H1 (cell line): ENCODE measurements around the gene UHRF1. TPM values are rescaled to one million over a fixed set of nuclear protein-coding genes. Genes with fewer than 3 reads are reported as not detected.
"Not testable (repeated sequence)": the region's sequence is repeated elsewhere in the genome, so short reads cannot be mapped to it uniquely, and the experiment has no call there.

Experiments
- CTCF ChIA-PET: fragments of 300-600 bp; sonication (Branson Sonifier 250); formaldehyde crosslinking; loops from one replicate; lab custom pipeline; 2021; ENCODE audit not compliant: partially characterized antibody; lab: Charles Lee
- POLR2A ChIA-PET: fragments of 300-600 bp; sonication (Branson Sonifier 250); formaldehyde crosslinking; loops from one replicate; lab custom pipeline; 2021; ENCODE audit warnings: inconsistent platforms; ENCODE audit not compliant: partially characterized antibody; lab: Charles Lee
- DNase-seq, 2 experiments: peaks; one replicate each; pipeline versions ENCODE4 v3.0.0 to v3.0.0-alpha.2; 2010 to 2022; ENCODE audit warnings: low spot score in 2 of 2, low read depth in 1 of 2, mixed read lengths in 1 of 2
- FAIRE-seq: peaks from 2 replicates; lab custom pipeline; 2011; peaks lifted over from hg19 to GRCh38; lab: Jason Lieb, UNC
- H2AFZ ChIP-seq: 2 replicates; pipeline ENCODE4 v1.8.1; 2012; ENCODE audit warnings: low read length, inconsistent platforms
- H2AK5ac ChIP-seq: 2 replicates; pipeline ENCODE4 v1.6.1; 2013; ENCODE audit warnings: low read depth, low read length
- H2BK120ac ChIP-seq: replicated peaks from 2 replicates; pipeline ENCODE3; 2013; ENCODE audit warnings: low read depth, low read length, inconsistent platforms
- H2BK12ac ChIP-seq: 2 replicates; pipeline ENCODE4 v1.6.1; 2013; ENCODE audit warnings: low read depth, low read length
- H2BK15ac ChIP-seq: 2 replicates; pipeline ENCODE4 v1.6.1; 2013; ENCODE audit warnings: low read length
- H2BK20ac ChIP-seq: 2 replicates; pipeline ENCODE4 v1.6.1; 2013; ENCODE audit warnings: low read length
- H2BK5ac ChIP-seq: 2 replicates; pipeline ENCODE4 v1.6.1; 2013; ENCODE audit warnings: low read depth, low read length
- H3K14ac ChIP-seq: 2 replicates; pipeline ENCODE4 v1.6.1; 2013; ENCODE audit warnings: inconsistent platforms; ENCODE audit not compliant: insufficient read length
- H3K18ac ChIP-seq: 2 replicates; pipeline ENCODE4 v1.6.1; 2013; ENCODE audit warnings: low read length; ENCODE audit errors: extremely low read depth
- H3K23ac ChIP-seq: 2 replicates; pipeline ENCODE4 v1.6.1; 2013; ENCODE audit warnings: inconsistent platforms; ENCODE audit not compliant: insufficient read length
- H3K23me2 ChIP-seq: 2 replicates; pipeline ENCODE4 v1.6.1; 2013; ENCODE audit warnings: low read depth, low read length
- H3K27ac ChIP-seq: 2 replicates; pipeline ENCODE4 v1.6.1; 2011; ENCODE audit warnings: low read depth, low read length, inconsistent platforms
- H3K27me3 ChIP-seq, 4 experiments: replicated peaks in 1 of 4; 1 replicate in 1 of 4; 2 replicates in 3 of 4; pipeline versions ENCODE4 v1.6.1 to v1.8.1; 2011 to 2013; ENCODE audit warnings: low read length in 3 of 4, mild to moderate bottlenecking in 3 of 4, inconsistent platforms in 2 of 4, mixed read lengths in 2 of 4, moderate library complexity in 1 of 4; ENCODE audit not compliant: control insufficient read depth in 3 of 4, insufficient read depth in 3 of 4; ENCODE audit errors: extremely low read depth in 1 of 4
- H3K36me3 ChIP-seq, 4 experiments: 2 replicates each; pipeline versions ENCODE4 v1.6.1 to v1.8.1; 2011 to 2013; ENCODE audit warnings: mild to moderate bottlenecking in 4 of 4, low read length in 3 of 4, moderate library complexity in 2 of 4, control low read depth in 1 of 4, inconsistent platforms in 1 of 4; ENCODE audit not compliant: insufficient read depth in 4 of 4, control insufficient read depth in 2 of 4
- H3K4ac ChIP-seq: replicated peaks from 2 replicates; pipeline ENCODE3; 2013; ENCODE audit warnings: low read length, low read depth, mixed read lengths, inconsistent platforms; ENCODE audit not compliant: insufficient read length
- H3K4me1 ChIP-seq, 4 experiments: replicated peaks in 1 of 4; 1 replicate in 1 of 4; 2 replicates in 3 of 4; pipeline versions ENCODE4 v1.6.1 to v1.8.1; 2011 to 2013; ENCODE audit warnings: low read length in 3 of 4, inconsistent platforms in 2 of 4, mixed read lengths in 1 of 4; ENCODE audit not compliant: insufficient read depth in 4 of 4, control insufficient read depth in 3 of 4
- H3K4me2 ChIP-seq, 2 experiments: 2 replicates each; pipeline versions ENCODE4 v1.6.1 to v1.8.1; 2011 to 2013; ENCODE audit warnings: low read depth in 2 of 2, low read length in 2 of 2, control low read depth in 1 of 2, inconsistent platforms in 1 of 2, mild to moderate bottlenecking in 1 of 2; ENCODE audit not compliant: insufficient read depth in 1 of 2
- H3K4me3 ChIP-seq, 4 experiments: fragments of 200-600, 300-600 bp in 1 of 4; sonication (generic), shearing (Covaris generic), sonication (Bioruptor Twin) in 1 of 4; 2 replicates each; pipeline versions ENCODE4 v1.5.1 to v1.8.1; 2011 to 2016; ENCODE audit warnings: low read length in 4 of 4, low read depth in 3 of 4, control low read depth in 2 of 4, inconsistent platforms in 2 of 4, mild to moderate bottlenecking in 2 of 4, mixed read lengths in 1 of 4, moderate library complexity in 1 of 4; ENCODE audit not compliant: insufficient read depth in 2 of 4; ENCODE audit errors: extremely low read depth in 1 of 4
- H3K56ac ChIP-seq: replicated peaks from 2 replicates; pipeline ENCODE3; 2013; ENCODE audit warnings: low read depth, mild to moderate bottlenecking, mixed read lengths, low read length, inconsistent platforms; ENCODE audit not compliant: insufficient read length
- H3K79me1 ChIP-seq: 2 replicates; pipeline ENCODE4 v1.6.1; 2013; ENCODE audit warnings: low read depth, low read length, control low read depth
- H3K79me2 ChIP-seq, 2 experiments: 2 replicates each; pipeline versions ENCODE4 v1.6.1 to v1.8.1; 2012 to 2013; ENCODE audit warnings: low read length in 2 of 2, mild to moderate bottlenecking in 2 of 2, inconsistent platforms in 1 of 2; ENCODE audit not compliant: insufficient read depth in 2 of 2, control insufficient read depth in 1 of 2
- H3K9ac ChIP-seq, 4 experiments: replicated peaks in 1 of 4; 1 replicate in 1 of 4; 2 replicates in 3 of 4; pipeline versions ENCODE4 v1.6.1 to v1.8.1; 2011 to 2013; ENCODE audit warnings: low read depth in 3 of 4, low read length in 3 of 4, control low read depth in 2 of 4, mild to moderate bottlenecking in 2 of 4, moderate library complexity in 2 of 4, inconsistent platforms in 1 of 4; ENCODE audit errors: extremely low read depth in 1 of 4
- H3K9me3 ChIP-seq, 2 experiments: 2 replicates each; pipeline versions ENCODE4 v1.6.1 to v1.8.1; 2012 to 2013; ENCODE audit warnings: mild to moderate bottlenecking in 2 of 2, moderate library complexity in 2 of 2, control low read depth in 1 of 2, inconsistent platforms in 1 of 2, low read depth in 1 of 2, low read length in 1 of 2, mixed read lengths in 1 of 2; ENCODE audit not compliant: insufficient read depth in 2 of 2
- H4K20me1 ChIP-seq, 2 experiments: replicated peaks in 1 of 2; 2 replicates each; pipeline versions ENCODE3 to v1.8.1; 2011 to 2013; ENCODE audit warnings: inconsistent platforms in 2 of 2, low read length in 2 of 2, mild to moderate bottlenecking in 1 of 2; ENCODE audit not compliant: insufficient read depth in 2 of 2, control insufficient read depth in 1 of 2
- H4K5ac ChIP-seq: 2 replicates; pipeline ENCODE4 v1.6.1; 2013; ENCODE audit warnings: low read length, low read depth, mixed read lengths, inconsistent platforms; ENCODE audit not compliant: insufficient read length
- H4K8ac ChIP-seq: 2 replicates; pipeline ENCODE4 v1.8.0; 2013; ENCODE audit warnings: mild to moderate bottlenecking, moderate library complexity, low read length, inconsistent platforms; ENCODE audit not compliant: insufficient read depth; ENCODE audit errors: extremely low read depth
- H4K91ac ChIP-seq: replicated peaks from 2 replicates; pipeline ENCODE3; 2013; ENCODE audit warnings: low read length, mixed read lengths, inconsistent platforms; ENCODE audit not compliant: insufficient read length
- WGBS, 2 experiments: shearing (Covaris generic) in 1 of 2; methylation state at CpG; one replicate each; pipeline versions ENCODE4 v1.1.6 to v1.1.7; 2013 to 2015; ENCODE audit warnings: low lambda C conversion rate in 2 of 2, mixed read lengths in 2 of 2, inconsistent platforms in 1 of 2, low coverage in 1 of 2, missing lambda C conversion rate in 1 of 2; ENCODE audit not compliant: insufficient replicate concordance in 2 of 2, insufficient coverage in 1 of 2, insufficient read length in 1 of 2; ENCODE audit errors: extremely low coverage in 1 of 2, missing lambda C conversion rate in 1 of 2; 5-methylcytosine and 5-hydroxymethylcytosine counted together
- polyA plus RNA-seq, 7 experiments: library from polyadenylated mRNA; depleted of rRNA in 3 of 7; stranded (reverse) in 5 of 7; unstranded in 2 of 7; fragments of >200 nt in 5 of 7; fragments of 200-250 nt in 2 of 7; gene quantifications; 1 replicate in 5 of 7; 2 replicates in 1 of 7; 4 replicates in 1 of 7; pipeline versions ENCODE4 v1.2.1 to v1.2.3, GENCODE V29; 2011 to 2013; ENCODE audit warnings: missing spikeins in 2 of 7, mixed read lengths in 2 of 7
- total RNA-seq: library from RNA; stranded (reverse); fragmentation: NEBNext Ultra II Directional; extraction: Animal tissue kit (Norgen Biotek cat#: 25700); gene quantifications from 2 replicates; pipeline ENCODE4 v1.2.1, GENCODE V29; 2021

UHRF1 gene
- total and polyA plus RNA-seq, 2 of the 8 experiments (the other 6 are each of a cell fraction or from before 2014, with no cell fraction given): 14.7 to 65.8 TPM

DNA sequence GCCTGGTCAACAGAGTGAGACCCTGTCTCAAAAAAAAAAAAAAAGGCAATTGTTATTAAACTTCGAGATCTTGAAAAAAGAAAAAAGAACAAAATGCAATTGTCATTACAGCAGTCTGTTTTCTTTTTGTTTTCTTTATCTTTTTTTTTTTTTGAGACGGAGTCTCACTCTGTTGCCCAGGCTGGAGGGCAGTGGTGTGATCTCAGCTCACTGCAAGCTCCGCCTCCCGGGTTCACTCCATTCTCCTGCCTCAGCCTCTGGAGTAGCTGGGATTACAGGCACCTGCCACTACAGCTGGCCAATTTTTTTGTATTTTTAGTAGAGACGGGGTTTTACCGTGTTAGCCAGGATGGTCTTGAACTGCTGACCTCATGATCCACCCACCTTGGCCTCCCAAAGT is 26.4 kb upstream of the UHRF1 start:
- H2AK5ac ChIP-seq, H3K36me3 ChIP-seq, H3K79me2 ChIP-seq, H3K4me3 ChIP-seq, H3K4me2 ChIP-seq, H3K27me3 ChIP-seq, H2BK12ac ChIP-seq, H3K4ac ChIP-seq, H2AFZ ChIP-seq, H3K18ac ChIP-seq, DNase-seq, H4K20me1 ChIP-seq, H3K79me1 ChIP-seq, H4K8ac ChIP-seq, H2BK15ac ChIP-seq, H3K56ac ChIP-seq, H2BK20ac ChIP-seq, H2BK5ac ChIP-seq, H4K91ac ChIP-seq, FAIRE-seq, POLR2A ChIA-PET, H3K23me2 ChIP-seq, H3K27ac ChIP-seq, H3K9ac ChIP-seq, H3K9me3 ChIP-seq, H3K14ac ChIP-seq, H3K23ac ChIP-seq, H3K4me1 ChIP-seq, H4K5ac ChIP-seq, H2BK120ac ChIP-seq: not testable (repeated sequence)
- 81% methylated on average over 5 of the region's 6 CpGs; no CpG with 5 or more reads in 1 of the 2 experiments for WGBS, 2 experiments
- CTCF ChIA-PET: interaction anchor here (0.7 to 2.1 kb wide), 3 partner anchors 10 to 28 kb away, joined by 3 to 5 read pairs (median 4); partner anchors contain the start of gene ARRDC5

DNA sequence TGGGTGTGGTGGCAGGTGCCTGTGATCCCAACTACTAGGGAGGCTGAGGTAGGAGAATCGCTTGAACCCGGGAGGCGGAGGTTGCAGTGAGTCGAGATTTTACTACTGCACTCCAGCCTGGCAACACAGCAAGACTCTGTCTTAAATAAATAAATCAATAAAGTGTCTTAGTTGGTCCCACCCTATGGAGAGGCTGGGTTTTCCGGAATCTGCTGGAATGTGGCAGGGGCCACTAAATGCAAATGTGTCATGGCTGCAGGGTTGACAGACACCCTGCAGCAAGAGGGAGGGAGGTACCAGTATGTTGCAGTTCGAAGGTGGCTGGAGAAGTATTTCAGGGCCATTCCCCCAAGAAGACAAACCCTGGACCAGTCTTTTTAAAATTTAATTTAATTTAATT is 24.3 kb upstream of the UHRF1 start:
- H3K56ac ChIP-seq, H3K23ac ChIP-seq, H2BK15ac ChIP-seq, H3K23me2 ChIP-seq, H2AFZ ChIP-seq, H2BK5ac ChIP-seq, H4K5ac ChIP-seq, CTCF ChIA-PET, H2BK12ac ChIP-seq, H3K4me1 ChIP-seq, POLR2A ChIA-PET, DNase-seq, H4K8ac ChIP-seq, H2BK120ac ChIP-seq, H3K9me3 ChIP-seq, FAIRE-seq, H3K4me3 ChIP-seq, H4K20me1 ChIP-seq, H3K79me2 ChIP-seq, H3K36me3 ChIP-seq, H3K27me3 ChIP-seq, H2AK5ac ChIP-seq, H3K4me2 ChIP-seq, H3K27ac ChIP-seq, H3K4ac ChIP-seq, H2BK20ac ChIP-seq, H3K18ac ChIP-seq, H4K91ac ChIP-seq, H3K79me1 ChIP-seq, H3K9ac ChIP-seq, H3K14ac ChIP-seq: not testable (repeated sequence)
- WGBS, 2 experiments: 89% methylated on average over 3 of the region's 6 CpGs; no CpG with 5 or more reads in 1 of the 2 experiments
